ENCODE results near the gene EXOC8. TPM values are rescaled to one million over a fixed set of nuclear protein-coding genes. Genes with fewer than 3 reads are reported as not detected.
A peak's percentile ranks its signal among the peaks of the same experiment; 100 is the strongest.

EXOC8 gene
- 10 to 100 TPM; 11.8 to 15.3 (median 14.4) TPM for total RNA-seq

GRCh38 chr1:231337472-231338269 lies at the start of gene EXOC8:
Gene EXOC8 (minus strand): TSS chr1:231337852. CDS start chr1:231337745, 107 bp downstream.
- H3K4me1 ChIP-seq = peaks cover 4 to 65% (median 34%) of the 10 kb centered on the region in 3 donors
- no peaks in the 10 kb centered on the region for H3K9me3 ChIP-seq
- peak within 1 kb of the TSS; percentile 74 to 85 for H3K4me3 ChIP-seq
- 1% methylated on average over 14 of the region's 74 CpGs; no CpG with 5 or more reads in 1 of the 2 donors for WGBS, 2 donors (ENCODE audit: low coverage in 1 of 2)
- peak; percentile 97 for ATAC-seq
- H3K36me3 ChIP-seq = peaks cover 0 to 22% of the 10 kb centered on the region in 2 donors
- TF ChIP-seq POLR2A (IDR thresholded peaks at IDR 0.05) = peak; percentile 83 to 85
- TF ChIP-seq CTCF (IDR thresholded peaks at IDR 0.05) = no peak
- peak; percentile 91 for TF ChIP-seq POLR2AphosphoS5 (IDR thresholded peaks at IDR 0.05)
- peak within 1 kb of the TSS; percentile 80 to 97 (median 93) for H3K27ac ChIP-seq
- H3K27me3 ChIP-seq = no peaks in the 10 kb centered on the region

GRCh38 chr1:231386466-231386865 lies 48.8 kb upstream of the EXOC8 start:
- Histone ChIP-seq H3K27me3 (no peaks in the 10 kb centered on the region), H3K9me3 (no peaks in the 10 kb centered on the region), H3K27ac (no peak overlapping the region), H3K36me3 (no peaks in the 10 kb centered on the region), H3K4me3 (no peak overlapping the region), H3K4me1 (peaks cover 3 to 55% (median 7%) of the 10 kb centered on the region in 3 donors)
- no peak for ATAC-seq
- no peak for TF ChIP-seq EP300 (IDR thresholded peaks at IDR 0.05)

- H3K4me3 ChIP-seq = no peak overlapping the region
- no peak overlapping the region for H3K27ac ChIP-seq
- H3K4me1 ChIP-seq = peaks cover 3 to 63% (median 7%) of the 10 kb centered on the region in 3 donors
- TF ChIP-seq CTCF (IDR thresholded peaks at IDR 0.05) (no peak), POLR2A (IDR thresholded peaks at IDR 0.05) (no peak), POLR2AphosphoS5 (IDR thresholded peaks at IDR 0.05) (no peak), EP300 (IDR thresholded peaks at IDR 0.05) (no peak)
- no peaks in the 10 kb centered on the region for H3K9me3 ChIP-seq
- H3K27me3 ChIP-seq = no peaks in the 10 kb centered on the region
- H3K36me3 ChIP-seq = no peaks in the 10 kb centered on the region
- 74 to 87% methylated on average over 2 of the region's 2 CpGs for WGBS, 2 donors (ENCODE audit: low coverage in 1 of 2)
- no peak for ATAC-seq
Measured at GRCh38 chr1:231385416-231385748, 47.7 kb upstream of the EXOC8 start.

GRCh38 chr1:231384696-231385415 lies 47.2 kb upstream of the EXOC8 start:
- no peaks in the 10 kb centered on the region for H3K36me3 ChIP-seq
- no peaks in the 10 kb centered on the region for H3K9me3 ChIP-seq
- ATAC-seq = no peak
- peaks cover 3 to 63% (median 7%) of the 10 kb centered on the region in 3 donors for H3K4me1 ChIP-seq
- no peaks in the 10 kb centered on the region for H3K27me3 ChIP-seq
- WGBS, 2 donors (ENCODE audit: low coverage in 1 of 2) = 80 to 100% methylated on average over 1 to 6 of the region's 6 CpGs
- TF ChIP-seq POLR2A (IDR thresholded peaks at IDR 0.05) (no peak), CTCF (IDR thresholded peaks at IDR 0.05) (no peak), EP300 (IDR thresholded peaks at IDR 0.05) (no peak), POLR2AphosphoS5 (IDR thresholded peaks at IDR 0.05) (no peak)
- H3K27ac ChIP-seq = no peak overlapping the region
- H3K4me3 ChIP-seq = no peak overlapping the region

- H3K27ac ChIP-seq = no peak overlapping the region
- no peaks in the 10 kb centered on the region for H3K27me3 ChIP-seq
- TF ChIP-seq EP300 (IDR thresholded peaks at IDR 0.05) (no peak), CTCF (IDR thresholded peaks at IDR 0.05) (no peak), POLR2AphosphoS5 (IDR thresholded peaks at IDR 0.05) (no peak), POLR2A (IDR thresholded peaks at IDR 0.05) (no peak)
- H3K4me1 ChIP-seq = peaks cover 3 to 72% (median 7%) of the 10 kb centered on the region in 3 donors
- no peak overlapping the region for H3K4me3 ChIP-seq
- ATAC-seq = no peak
- no peaks in the 10 kb centered on the region for H3K36me3 ChIP-seq
- 62 to 70% methylated on average over 5 of the region's 5 CpGs for WGBS, 2 donors (ENCODE audit: low coverage in 1 of 2)
- H3K9me3 ChIP-seq = no peaks in the 10 kb centered on the region
Measured at GRCh38 chr1:231383159-231383860, 45.7 kb upstream of the EXOC8 start.
